ENCODE measurements around the gene INSR.
"Not testable (repeated sequence)": the region's sequence is repeated elsewhere in the genome, so short reads cannot be mapped to it uniquely, and the experiment has no call there.

Gene INSR

GRCh38 chr19:7255631-7256030 is 38.6 kb downstream of the INSR start:
- DNase-seq = no peak

- DNase-seq = no peak
These were observed 39.1 kb downstream of the INSR start for GRCh38 chr19:7255119-7255518.

GRCh38 chr19:7254590-7254989 is 39.6 kb downstream of the INSR start:
- DNase-seq = no peak

- DNase-seq = no peak
These were observed 41.9 kb downstream of the INSR start for GRCh38 chr19:7252364-7252763.

GRCh38 chr19:7251494-7251893 is 42.7 kb downstream of the INSR start:
- no peak for DNase-seq

- no peak for DNase-seq
These were observed 43.3 kb downstream of the INSR start for GRCh38 chr19:7250951-7251350.

GRCh38 chr19:7250057-7250596 is 44.1 kb downstream of the INSR start:
- no peak for DNase-seq

- no peak for DNase-seq
These were observed 47.1 kb downstream of the INSR start for GRCh38 chr19:7247155-7247554.

- no peak for DNase-seq
These were observed 47.6 kb downstream of the INSR start for GRCh38 chr19:7246601-7247000.

GRCh38 chr19:7242601-7243258 is 51.5 kb downstream of the INSR start:
- peak; percentile 2 for DNase-seq

GRCh38 chr19:7238051-7238450 is 56.2 kb downstream of the INSR start:
- DNase-seq = no peak

- no peak for DNase-seq
These were observed 58.1 kb downstream of the INSR start for GRCh38 chr19:7236153-7236552.

GRCh38 chr19:7230826-7231225 is 63.4 kb downstream of the INSR start:
- DNase-seq = no peak

GRCh38 chr19:7229735-7230134 is 64.5 kb downstream of the INSR start:
- no peak for DNase-seq

- no peak for DNase-seq
These were observed 65.2 kb downstream of the INSR start for GRCh38 chr19:7228935-7229541.

GRCh38 chr19:7227735-7228134 is 66.5 kb downstream of the INSR start:
- DNase-seq = no peak

GRCh38 chr19:7227149-7227548 is 67.1 kb downstream of the INSR start:
- DNase-seq = not testable (repeated sequence)

- no peak for DNase-seq
These were observed 67.5 kb downstream of the INSR start for GRCh38 chr19:7226739-7227138.

- no peak for DNase-seq
These were observed 68.5 kb downstream of the INSR start for GRCh38 chr19:7225741-7226140.

- no peak for DNase-seq
These were observed 69.2 kb downstream of the INSR start for GRCh38 chr19:7224995-7225394.

- DNase-seq = no peak
These were observed 70.0 kb downstream of the INSR start for GRCh38 chr19:7224209-7224686.

GRCh38 chr19:7223429-7223828 is 70.8 kb downstream of the INSR start:
- no peak for DNase-seq

GRCh38 chr19:7219056-7219455 is 75.2 kb downstream of the INSR start:
- DNase-seq = no peak

GRCh38 chr19:7217861-7218260 is 76.4 kb downstream of the INSR start:
- DNase-seq = no peak

Measured in CD4-positive, alpha-beta T cell treated with Interferon gamma for 1 hour (primary cell).